Subcutaneous adipose tissue (tissue), 4 donors: ENCODE results near the gene GDPD3. TPM values are rescaled to one million over a fixed set of nuclear protein-coding genes. Genes with fewer than 3 reads are reported as not detected.

Experiments used
- CTCF ChIP-seq: fragments of 450-650 bp; IDR thresholded peaks from one replicate; pipeline ENCODE4 v1.5.1; 2016; ENCODE audit warnings: low read depth, mild to moderate bottlenecking, control low read depth, antibody characterized with exemption, moderate library complexity
- total RNA-seq, 4 donors: library from RNA; depleted of rRNA; stranded (reverse); fragments of >200 nt; gene quantifications; one replicate each; pipeline ENCODE4 v1.1.0, GENCODE V29; 2016

The GDPD3 gene
- total RNA-seq, 4 donors from 2014 or later, result 2.5 to 3.6 (median 2.8) TPM

GRCh38 chr16:30096862-30097563 lies 16.3 kb downstream of the GDPD3 start:
- no peak for TF ChIP-seq CTCF

DNA sequence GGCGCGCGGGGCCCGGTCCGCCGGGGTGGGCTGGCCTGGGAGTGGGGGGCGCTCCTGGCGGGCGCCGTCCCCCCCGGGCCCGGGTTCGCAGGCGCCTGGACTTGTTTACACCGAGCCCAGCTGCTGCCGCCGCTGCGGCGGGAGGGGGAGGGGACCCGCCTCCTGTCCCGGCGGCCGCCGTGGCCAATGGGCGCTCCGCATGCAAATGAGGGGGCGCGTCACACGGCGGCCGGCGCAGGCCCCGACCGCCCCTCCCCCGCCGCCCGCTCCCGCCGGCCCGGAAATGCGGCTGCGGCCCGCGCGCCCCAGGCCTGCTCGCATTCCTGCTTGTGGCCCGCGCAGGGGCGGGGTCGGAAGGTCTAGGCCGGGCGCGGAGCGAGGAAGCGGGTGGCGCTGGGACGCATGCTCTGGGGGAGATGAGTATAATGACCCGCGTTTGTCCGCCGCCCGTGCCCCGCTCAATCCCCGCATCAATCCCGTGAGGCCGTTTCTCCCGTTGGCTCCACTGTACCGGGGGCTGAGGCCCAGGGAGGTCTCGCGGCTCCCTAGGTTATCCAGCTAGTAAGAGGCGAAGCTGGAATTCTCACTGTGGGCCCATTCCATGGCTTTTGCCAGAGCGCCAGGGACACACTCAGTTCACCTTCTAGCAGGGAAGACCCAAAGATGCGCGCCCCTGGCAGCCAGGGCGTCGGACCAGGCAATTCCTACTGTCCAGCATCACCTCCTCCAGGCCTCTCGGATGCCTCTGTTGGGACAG lies 17.1 kb downstream of the GDPD3 start, which contains the start of gene YPEL3:
Gene YPEL3 (minus strand): TSS at position 109 of the 757 bp plus-strand sequence. CDS start 731 bp downstream, outside the sequence.
- no peak for TF ChIP-seq CTCF

DNA sequence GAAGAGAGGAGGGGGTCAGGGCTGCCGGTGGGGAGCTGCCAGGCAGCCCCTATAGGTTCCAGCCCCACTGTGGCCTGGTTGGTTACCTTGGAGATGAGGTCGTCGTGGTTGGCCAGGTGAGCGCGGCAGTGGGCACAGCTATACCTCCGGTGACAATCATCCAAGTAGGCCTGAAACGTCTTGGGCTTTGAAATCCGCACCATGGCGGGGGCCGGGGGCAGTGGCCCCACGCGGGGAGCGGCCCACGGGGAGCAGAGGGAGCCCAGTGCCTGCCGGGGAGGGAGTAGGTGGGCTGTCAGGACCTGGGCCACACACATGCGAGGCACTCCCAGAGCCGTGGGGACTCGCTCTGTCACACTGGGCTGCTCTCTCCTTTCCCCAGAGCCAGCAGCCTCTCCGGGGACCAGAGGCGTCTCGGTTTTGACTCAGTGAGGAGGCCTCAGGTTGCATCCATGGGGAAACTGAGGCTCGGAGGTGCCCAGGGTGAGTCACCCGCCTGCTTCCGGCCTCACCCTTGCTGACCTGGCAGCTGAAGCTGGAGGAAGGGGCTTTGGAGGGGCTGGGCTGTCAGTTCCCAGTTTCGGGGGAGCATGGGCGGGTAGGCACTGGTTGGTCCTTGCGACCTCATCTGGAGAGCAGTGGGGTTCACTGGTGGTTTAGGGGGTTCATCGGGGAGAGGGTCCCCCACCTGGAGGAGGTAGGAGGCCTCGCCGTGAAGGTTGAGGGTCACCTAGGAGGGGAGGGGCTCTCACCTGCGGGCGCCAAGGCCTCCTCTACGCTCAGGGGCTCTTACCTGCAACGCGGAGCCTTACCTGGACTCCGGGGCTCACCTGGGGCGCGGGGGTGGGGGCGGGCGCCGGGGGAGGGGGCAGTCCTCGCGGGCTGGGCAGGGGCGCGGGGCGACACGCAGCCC lies 17.9 kb downstream of the GDPD3 start:
- TF ChIP-seq CTCF, result no peak

- no peak for TF ChIP-seq CTCF
Observed at GRCh38 chr16:30094541-30095165, 18.7 kb downstream of the GDPD3 start.

GRCh38 chr16:30092373-30093010 lies 20.8 kb downstream of the GDPD3 start:
- no peak for TF ChIP-seq CTCF

GRCh38 chr16:30091474-30092372 lies 21.6 kb downstream of the GDPD3 start, which contains the start of gene TBX6:
TBX6 (minus strand) TSS chr16:30091924; CDS start chr16:30091193, 731 bp downstream.
- TF ChIP-seq CTCF, result no peak
